Peyer's patch (tissue), 4 donors: Measurements from ENCODE around the gene SLC16A7.

Source experiments
- CTCF ChIP-seq, 6 experiments: fragments of 450-650 bp in 4 of 6; fragments of 200-600 bp in 2 of 6; sonication (generic) in 1 of 6; IDR thresholded peaks; one replicate each; pipeline ENCODE4 v1.5.1; 2017 to 2019; ENCODE audit warnings: antibody characterized with exemption in 6 of 6, mild to moderate bottlenecking in 3 of 6, moderate library complexity in 1 of 6
- POLR2A ChIP-seq, 2 donors: fragments of 450-650 bp; IDR thresholded peaks; one replicate each; pipeline ENCODE4 v1.5.1; 2017; ENCODE audit warnings: antibody characterized with exemption in 2 of 2, mild to moderate bottlenecking in 2 of 2, moderate library complexity in 2 of 2

GRCh38 chr12:59597385-59597781 lies 1.6 kb downstream of the SLC16A7 start:
- TF ChIP-seq CTCF (IDR thresholded peaks at IDR 0.05): no peak
- TF ChIP-seq POLR2A (IDR thresholded peaks at IDR 0.05): no peak
